CD4-positive, alpha-beta T cell treated with Interleukin-15 for 1 hour (primary cell): ENCODE results near the gene CLRN2.
"Not testable (repeated sequence)": the region's sequence is repeated elsewhere in the genome, so short reads cannot be mapped to it uniquely, and the experiment has no call there.

Experiments
- DNase-seq: peaks from one replicate; pipeline ENCODE4 v3.0.0-alpha.2; 2020

Gene CLRN2

GRCh38 chr4:17546222-17546621 lies 31.3 kb downstream of the CLRN2 start:
- DNase-seq: no peak

GRCh38 chr4:17546678-17547077 lies 31.7 kb downstream of the CLRN2 start:
- no peak for DNase-seq

- no peak for DNase-seq
Observed at GRCh38 chr4:17550549-17550948, 35.6 kb downstream of the CLRN2 start.

GRCh38 chr4:17552427-17552826 lies 37.5 kb downstream of the CLRN2 start:
- DNase-seq: no peak

DNA sequence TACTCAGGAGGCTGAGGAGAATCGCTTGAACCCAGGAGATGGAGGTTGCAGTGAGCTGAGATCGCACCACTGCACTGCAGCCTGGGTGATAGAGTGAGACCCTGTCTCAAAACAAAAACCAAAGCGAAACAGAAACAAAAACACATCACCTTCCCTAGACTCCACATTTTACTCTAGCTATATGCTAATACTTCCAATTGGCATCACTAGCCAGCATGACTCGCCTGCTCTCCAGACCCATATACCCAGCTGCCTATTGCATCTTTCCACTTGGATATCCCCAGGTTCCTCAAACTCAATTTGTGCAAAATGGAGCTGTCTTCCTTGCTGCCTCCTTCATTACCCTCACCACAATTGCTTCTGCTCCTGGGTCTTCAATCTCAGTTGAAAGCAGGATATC lies 39.6 kb downstream of the CLRN2 start:
- DNase-seq: no peak

GRCh38 chr4:17556498-17556897 lies 41.5 kb downstream of the CLRN2 start:
- no peak for DNase-seq

- DNase-seq: no peak
Observed at GRCh38 chr4:17557880-17558279, 42.9 kb downstream of the CLRN2 start.

GRCh38 chr4:17558941-17559708 lies 44.2 kb downstream of the CLRN2 start:
- DNase-seq: no peak

DNA sequence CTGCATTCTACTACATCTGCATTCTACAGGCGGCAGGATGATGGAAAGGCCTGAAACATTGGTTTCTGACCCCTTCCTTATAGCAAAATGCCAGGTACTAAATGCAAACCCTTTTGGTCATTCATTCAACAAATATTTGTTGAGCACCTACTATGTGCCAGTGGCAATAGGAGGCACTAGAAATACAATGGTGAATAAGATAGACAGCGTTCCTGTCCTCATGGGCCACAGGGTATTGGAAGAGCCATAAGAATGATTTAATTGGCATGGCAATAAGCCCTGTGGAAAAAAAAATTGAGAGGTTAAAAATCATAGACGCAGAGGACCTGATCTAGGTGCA lies 44.7 kb downstream of the CLRN2 start:
- DNase-seq: no peak

DNA sequence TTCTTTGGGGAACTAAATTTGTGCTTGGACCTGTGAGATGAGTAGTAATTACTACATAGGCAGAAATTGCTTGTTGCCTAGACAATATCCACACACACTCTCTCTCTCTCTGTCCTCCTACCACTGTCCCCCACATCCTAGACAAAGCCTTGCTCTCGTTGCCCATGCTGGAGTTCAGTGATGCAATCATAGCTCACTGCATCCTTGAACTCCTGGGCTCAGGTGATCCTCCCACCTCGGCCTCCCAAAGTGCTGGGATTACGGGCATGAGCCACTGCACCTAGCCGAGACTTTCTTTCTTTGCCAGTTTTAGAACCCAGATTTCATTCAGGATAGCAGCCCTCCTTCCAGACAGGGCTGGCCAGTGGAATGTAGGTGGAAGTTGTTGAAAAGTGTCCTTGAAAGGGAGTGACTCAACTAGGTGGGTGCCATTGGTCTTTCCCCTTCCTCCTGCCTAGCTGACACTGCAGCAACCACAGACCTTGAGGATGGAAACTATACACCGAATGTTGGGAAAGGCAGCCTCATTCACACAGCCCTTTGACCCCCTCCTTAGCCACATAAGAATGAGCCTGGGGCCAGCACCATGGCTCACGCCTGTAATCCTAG lies 45.2 kb downstream of the CLRN2 start:
- no peak for DNase-seq

GRCh38 chr4:17561195-17561909 lies 46.4 kb downstream of the CLRN2 start:
- no peak for DNase-seq

DNA sequence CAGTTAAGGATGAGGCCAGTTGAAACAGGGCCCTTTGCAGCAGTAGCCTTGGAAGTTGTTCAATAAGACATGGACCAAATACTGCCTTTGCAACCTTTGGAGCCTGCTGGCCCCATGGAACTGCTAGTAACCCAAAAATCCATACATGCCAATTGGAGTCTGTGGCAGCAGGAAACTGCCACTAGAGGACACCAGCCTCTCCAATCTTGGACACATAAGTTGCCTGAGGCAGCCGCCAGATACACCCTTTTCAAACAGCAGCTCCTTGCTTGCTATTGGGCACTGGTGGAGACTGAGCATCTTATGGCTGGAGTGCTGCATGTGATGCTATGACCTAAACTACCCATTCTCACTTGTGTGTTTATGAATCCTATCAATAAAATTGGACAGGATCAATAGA lies 47.2 kb downstream of the CLRN2 start:
- no peak for DNase-seq

- DNase-seq: no peak
Observed at GRCh38 chr4:17565846-17566245, 50.9 kb downstream of the CLRN2 start.

DNA sequence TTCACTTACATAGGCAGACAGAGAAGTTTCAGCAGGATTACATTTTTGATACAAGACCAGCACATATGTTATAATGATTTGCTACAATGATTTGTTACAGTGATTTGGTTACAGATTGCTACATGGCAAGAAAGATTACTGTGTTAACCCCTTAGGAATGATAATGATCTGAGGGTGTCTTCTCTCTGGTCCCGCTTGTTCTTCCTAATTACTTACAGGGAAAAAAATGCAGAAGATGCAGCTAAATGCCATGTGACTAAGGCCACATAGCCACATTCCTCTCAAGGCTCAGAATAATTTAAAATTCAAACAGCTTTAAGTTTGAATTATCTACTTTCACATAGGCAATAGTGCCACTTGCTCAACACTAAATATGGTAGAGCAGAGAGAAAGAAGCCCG lies 52.3 kb downstream of the CLRN2 start:
- no peak for DNase-seq

GRCh38 chr4:17574206-17574605 lies 59.2 kb downstream of the CLRN2 start:
- no peak for DNase-seq

GRCh38 chr4:17575177-17575576 lies 60.2 kb downstream of the CLRN2 start:
- not testable (repeated sequence) for DNase-seq
